GM13977 (cell line): ENCODE measurements around the gene TRIM31.
A peak's percentile ranks its signal among the peaks of the same experiment; 100 is the strongest.

Experiments used
- DNase-seq: peaks from one replicate; pipeline ENCODE4 v3.0.0; 2012; ENCODE audit warnings: low spot score
- in situ Hi-C: fragments of 300-500 bp; cut with MboI; formaldehyde crosslinking; loops from one replicate; pipeline ENCODE4 v1.12.0; 2022; ENCODE audit warnings: low sequenced_read_pairs, low pct_unique_long_range_greater_than_20kb, mixed read lengths, inconsistent platforms; ENCODE audit not compliant: unreplicated experiment
- TF ChIP-seq, protein P1 (sequence below): IDR thresholded peaks from 2 replicates; pipeline ENCODE4 v1.5.1; 2012; ENCODE audit warnings: mild to moderate bottlenecking, control low read depth; ENCODE audit not compliant: insufficient read depth; ENCODE audit errors: extremely low read depth, missing control alignments

Gene TRIM31

DNA sequence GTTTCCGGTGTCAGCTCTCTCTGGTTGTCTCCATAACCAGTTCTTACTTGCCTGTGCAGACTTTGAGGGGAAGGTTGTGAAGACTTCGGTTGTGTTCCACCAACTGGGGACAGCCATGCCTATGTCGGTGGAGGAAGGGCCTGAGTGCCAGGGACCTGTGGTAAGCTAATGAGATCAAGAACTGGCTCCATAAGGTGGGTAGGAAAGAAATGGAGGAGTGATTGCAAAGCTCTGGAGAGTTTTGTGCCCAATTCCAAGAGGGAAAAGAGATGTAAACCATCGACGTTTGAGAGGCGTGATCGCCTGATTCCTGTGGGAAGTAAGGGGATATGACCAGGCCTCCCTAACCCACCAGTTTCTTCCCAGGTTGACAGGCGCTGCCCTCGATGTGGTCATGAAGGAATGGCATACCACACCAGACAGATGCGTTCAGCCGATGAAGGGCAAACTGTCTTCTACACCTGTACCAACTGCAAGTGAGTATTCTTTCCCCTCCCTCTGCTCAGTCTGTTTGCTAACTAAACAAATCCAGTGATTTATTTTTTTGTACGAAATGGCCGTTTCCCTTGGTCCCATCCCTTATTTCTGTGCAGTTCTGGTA, 50.9 kb downstream of the TRIM31 start:
- no peak for DNase-seq
- in situ Hi-C loops = no loop called here
- TF ChIP-seq, protein P1, sequence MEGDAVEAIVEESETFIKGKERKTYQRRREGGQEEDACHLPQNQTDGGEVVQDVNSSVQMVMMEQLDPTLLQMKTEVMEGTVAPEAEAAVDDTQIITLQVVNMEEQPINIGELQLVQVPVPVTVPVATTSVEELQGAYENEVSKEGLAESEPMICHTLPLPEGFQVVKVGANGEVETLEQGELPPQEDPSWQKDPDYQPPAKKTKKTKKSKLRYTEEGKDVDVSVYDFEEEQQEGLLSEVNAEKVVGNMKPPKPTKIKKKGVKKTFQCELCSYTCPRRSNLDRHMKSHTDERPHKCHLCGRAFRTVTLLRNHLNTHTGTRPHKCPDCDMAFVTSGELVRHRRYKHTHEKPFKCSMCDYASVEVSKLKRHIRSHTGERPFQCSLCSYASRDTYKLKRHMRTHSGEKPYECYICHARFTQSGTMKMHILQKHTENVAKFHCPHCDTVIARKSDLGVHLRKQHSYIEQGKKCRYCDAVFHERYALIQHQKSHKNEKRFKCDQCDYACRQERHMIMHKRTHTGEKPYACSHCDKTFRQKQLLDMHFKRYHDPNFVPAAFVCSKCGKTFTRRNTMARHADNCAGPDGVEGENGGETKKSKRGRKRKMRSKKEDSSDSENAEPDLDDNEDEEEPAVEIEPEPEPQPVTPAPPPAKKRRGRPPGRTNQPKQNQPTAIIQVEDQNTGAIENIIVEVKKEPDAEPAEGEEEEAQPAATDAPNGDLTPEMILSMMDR = no peak

DNA sequence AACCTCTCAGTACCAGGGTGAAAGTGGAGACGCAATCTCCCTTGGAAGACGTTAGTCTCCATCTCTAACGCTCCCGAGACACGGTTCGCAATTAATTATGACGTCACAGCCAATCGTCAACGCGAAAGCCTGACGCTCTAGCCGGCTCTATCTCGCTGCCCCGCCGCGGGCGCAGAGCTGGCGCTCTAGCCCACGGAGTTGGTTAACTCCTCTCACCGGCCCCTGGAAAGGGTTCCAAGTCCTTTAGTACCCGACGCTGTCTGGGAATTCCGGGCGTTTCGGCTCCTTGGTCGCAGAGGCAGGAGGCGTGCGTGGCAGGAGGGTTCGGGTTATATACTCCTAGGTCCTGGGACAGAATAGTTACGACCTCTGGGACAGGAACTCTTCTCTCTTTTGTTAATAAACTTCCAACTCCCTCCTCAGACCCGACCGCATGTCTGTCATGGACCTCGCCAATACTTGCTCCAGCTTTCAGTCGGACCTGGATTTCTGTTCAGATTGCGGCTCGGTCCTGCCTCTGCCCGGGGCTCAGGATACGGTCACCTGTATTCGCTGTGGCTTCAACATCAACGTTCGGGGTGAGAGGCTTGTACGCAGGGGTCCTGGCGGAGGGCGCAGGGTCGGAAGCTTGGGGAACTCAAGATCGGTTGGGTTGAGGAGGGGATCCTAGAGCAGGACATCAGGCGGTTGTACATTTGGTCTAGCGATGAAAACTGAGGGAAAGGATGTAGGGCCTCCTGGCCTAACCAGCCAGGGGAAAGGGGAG, 51.6 kb downstream of the TRIM31 start, which contains the start of gene POLR1H:
Gene POLR1H, plus strand, starts transcription at position 174 of the 766 bp plus-strand sequence. Its CDS starts 260 bp downstream, at position 434.
- in situ Hi-C loops = no loop called here
- DNase-seq = peak; percentile 87
- TF ChIP-seq, protein P1 = no peak

DNA sequence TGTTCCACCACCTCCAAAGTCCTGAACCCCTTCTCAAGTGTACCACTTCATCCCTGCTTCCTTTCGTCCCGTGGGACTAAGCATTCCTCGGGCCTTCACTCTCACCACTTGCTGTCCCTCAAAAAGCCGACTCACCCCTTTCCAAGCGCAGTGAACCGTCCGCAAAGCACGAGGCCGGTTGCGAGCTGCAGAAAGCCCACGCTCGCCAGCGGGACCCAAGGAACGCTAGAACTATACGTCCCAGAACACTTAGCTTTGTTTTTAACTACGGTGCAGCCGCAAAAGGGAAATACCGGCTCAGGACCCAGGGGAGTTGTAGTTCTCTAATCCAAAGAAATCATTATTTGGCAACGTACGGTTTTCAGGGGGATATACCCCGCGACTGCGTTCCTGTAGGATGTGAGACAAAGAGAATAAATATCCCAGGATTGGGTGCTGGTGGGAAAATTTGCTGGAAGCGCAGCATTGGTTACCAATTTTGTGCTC, 52.2 kb downstream of the TRIM31 start:
- DNase-seq = no peak
- in situ Hi-C loops = no loop called here
- TF ChIP-seq, protein P1 = no peak

DNA sequence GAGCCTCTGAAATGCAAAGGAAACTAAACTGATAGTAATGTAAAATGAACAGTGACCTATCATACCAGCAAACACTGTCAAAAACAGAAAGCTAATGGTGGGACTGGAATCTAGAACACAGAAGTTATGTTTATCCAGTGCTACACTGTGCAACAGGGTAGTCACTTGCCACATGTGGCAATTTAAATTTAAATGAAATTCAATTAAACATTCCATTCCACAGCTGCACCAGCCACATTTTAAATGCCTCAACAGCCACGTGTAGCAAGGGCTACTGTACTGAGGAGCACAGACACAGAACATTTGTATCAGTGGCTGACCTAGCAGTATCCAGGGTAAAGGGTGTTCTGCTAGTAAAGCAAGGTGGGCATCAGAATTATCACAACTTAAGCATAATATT, 57.4 kb downstream of the TRIM31 start:
- no peak for DNase-seq
- in situ Hi-C loops = no loop called here
- TF ChIP-seq, protein P1 = no peak

DNA sequence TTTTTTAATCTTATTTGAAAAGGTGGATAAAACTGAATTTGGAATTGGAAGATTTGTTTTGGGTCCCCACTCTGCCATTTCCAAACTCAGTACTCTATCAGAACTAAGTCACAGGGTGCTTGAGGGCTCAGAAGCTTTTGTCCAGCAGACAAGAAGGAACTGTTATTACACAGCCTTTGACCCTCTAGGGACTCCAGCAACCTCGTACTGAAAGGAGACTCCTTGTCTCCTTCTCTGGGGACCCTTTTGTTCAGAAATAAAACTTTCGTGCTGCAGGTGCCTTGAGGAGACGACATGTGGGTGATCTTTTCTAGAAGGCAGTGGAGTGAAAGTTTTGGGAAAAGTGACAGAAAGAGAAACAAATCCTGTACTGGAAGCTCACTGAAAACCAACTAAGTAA, 59.2 kb downstream of the TRIM31 start:
- in situ Hi-C loops = no loop called here
- DNase-seq = no peak
- TF ChIP-seq, protein P1 = no peak
